Lower leg skin (tissue), 3 donors: ENCODE measurements around the gene CCDC57.

Source experiments
- CTCF ChIP-seq, 3 donors: fragments of 450-650 bp; IDR thresholded peaks; one replicate each; pipeline ENCODE4 v1.5.1; 2016; ENCODE audit warnings: antibody characterized with exemption in 3 of 3, mild to moderate bottlenecking in 3 of 3, moderate library complexity in 2 of 3
- POLR2A ChIP-seq, 2 donors: fragments of 450-650 bp; IDR thresholded peaks; one replicate each; pipeline ENCODE4 v1.6.1; 2016 to 2017; ENCODE audit warnings: antibody characterized with exemption in 2 of 2, mild to moderate bottlenecking in 1 of 2, moderate library complexity in 1 of 2

- TF ChIP-seq CTCF (IDR thresholded peaks at IDR 0.05) (no peak), POLR2A (IDR thresholded peaks at IDR 0.05) (no peak)
Measured at GRCh38 chr17:82105417-82105881, 107.2 kb downstream of the CCDC57 start.
